ENCODE measurements around the gene SLC4A7.

GRCh38 chr3:27484015-27484844 is at the start of gene SLC4A7:
- TF ChIP-seq EZH2 (IDR thresholded peaks at IDR 0.05; ENCODE audit: insufficient read depth, poor library complexity, severe bottlenecking) (no peak), EZH2phosphoT487 (IDR thresholded peaks at IDR 0.05; ENCODE audit: insufficient read depth, low read depth) (no peak)
